SKM-1 treated with dmso at 0.1 percent for 144 hours (cell line): ENCODE measurements around the gene TPSD1.
"Not testable (repeated sequence)": the region's sequence is repeated elsewhere in the genome, so short reads cannot be mapped to it uniquely, and the experiment has no call there.

Experiments
- DNase-seq: peaks from one replicate; lab custom pipeline; 2025; ENCODE audit not compliant: unreplicated experiment; lab: John Stamatoyannopoulos, UW

Gene TPSD1

GRCh38 chr16:1279945-1280589 is 24.2 kb downstream of the TPSD1 start:
- DNase-seq = no peak

- no peak for DNase-seq
Measured at GRCh38 chr16:1280783-1281182, 24.9 kb downstream of the TPSD1 start.

GRCh38 chr16:1281517-1281916 is 25.6 kb downstream of the TPSD1 start:
- no peak for DNase-seq

- no peak for DNase-seq
Measured at GRCh38 chr16:1282324-1282973, 26.6 kb downstream of the TPSD1 start.

- no peak for DNase-seq
Measured at GRCh38 chr16:1283296-1283695, 27.4 kb downstream of the TPSD1 start.

GRCh38 chr16:1283996-1284616 is 28.2 kb downstream of the TPSD1 start:
- DNase-seq = no peak

- DNase-seq = no peak
Measured at GRCh38 chr16:1285669-1286512, 30.0 kb downstream of the TPSD1 start.

GRCh38 chr16:1286513-1287094 is 30.7 kb downstream of the TPSD1 start:
- no peak for DNase-seq

- DNase-seq = no peak
Measured at GRCh38 chr16:1287982-1288670, 32.3 kb downstream of the TPSD1 start.

GRCh38 chr16:1288813-1289476 is 33.1 kb downstream of the TPSD1 start:
- DNase-seq = no peak

GRCh38 chr16:1289477-1289866 is 33.6 kb downstream of the TPSD1 start:
- no peak for DNase-seq

- DNase-seq = peak; percentile 49
Measured at GRCh38 chr16:1290063-1290501, 34.2 kb downstream of the TPSD1 start.

GRCh38 chr16:1290860-1291575 is 35.1 kb downstream of the TPSD1 start:
- no peak for DNase-seq

- no peak for DNase-seq
Measured at GRCh38 chr16:1291576-1291974, 35.7 kb downstream of the TPSD1 start.

- not testable (repeated sequence) for DNase-seq
Measured at GRCh38 chr16:1292208-1292607, 36.3 kb downstream of the TPSD1 start.

- DNase-seq = not testable (repeated sequence)
Measured at GRCh38 chr16:1292808-1293207, 36.9 kb downstream of the TPSD1 start.

- DNase-seq = no peak
Measured at GRCh38 chr16:1293921-1294656, 38.2 kb downstream of the TPSD1 start.

- DNase-seq = no peak
Measured at GRCh38 chr16:1295465-1295864, 39.6 kb downstream of the TPSD1 start.

GRCh38 chr16:1296688-1297017 is 40.8 kb downstream of the TPSD1 start:
- not testable (repeated sequence) for DNase-seq
